ENCODE data around the gene IGLL5.
"Not testable (repeated sequence)": the region's sequence is repeated elsewhere in the genome, so short reads cannot be mapped to it uniquely, and the experiment has no call there.

IGLL5 gene

DNA sequence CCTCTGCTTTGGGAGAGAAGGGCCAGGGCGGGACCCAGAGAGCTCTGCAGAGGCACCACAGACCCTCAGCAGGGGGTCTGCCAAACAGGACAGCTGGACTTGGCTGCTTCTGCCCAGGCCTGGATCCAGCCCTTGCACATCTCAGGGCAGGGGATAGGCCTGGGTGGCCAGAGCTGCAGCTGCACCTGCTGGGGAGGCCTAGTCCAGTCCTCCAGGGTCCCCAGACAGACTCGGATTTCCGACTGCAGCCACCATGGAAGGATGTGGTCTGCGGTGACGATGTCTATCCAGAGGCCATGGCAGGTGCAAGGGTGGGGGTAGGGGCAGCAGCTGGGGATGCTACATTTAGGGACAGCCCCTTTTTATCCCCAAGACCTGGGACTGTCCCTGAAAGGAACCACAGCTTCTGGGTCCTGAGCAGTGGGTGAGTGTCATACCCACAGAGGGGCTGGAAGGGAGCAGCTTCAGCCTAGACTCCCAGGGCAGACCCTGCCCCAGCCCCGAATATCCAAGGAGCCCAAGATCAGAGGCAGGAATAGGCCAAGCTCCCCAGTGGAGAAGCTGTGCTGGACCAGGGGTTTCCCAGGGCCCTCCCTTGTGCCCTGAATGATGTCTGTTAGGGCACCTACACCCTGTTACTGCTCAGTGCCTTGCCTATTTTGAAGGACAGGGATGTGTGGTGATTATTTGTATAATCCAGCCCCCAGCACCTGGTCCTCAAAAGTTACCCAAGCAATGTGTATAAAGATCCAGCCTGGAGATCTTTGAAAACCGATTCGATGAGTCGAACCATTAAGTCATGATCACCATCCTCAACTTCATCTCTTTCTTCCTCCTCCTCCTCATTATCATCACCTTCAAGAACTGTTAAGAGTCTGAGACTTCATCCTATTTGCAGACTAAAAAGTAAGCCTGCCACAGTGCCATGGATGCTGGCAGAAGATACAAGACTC lies 2.5 kb upstream of the IGLL5 start:
- DNase-seq = no peak

DNA sequence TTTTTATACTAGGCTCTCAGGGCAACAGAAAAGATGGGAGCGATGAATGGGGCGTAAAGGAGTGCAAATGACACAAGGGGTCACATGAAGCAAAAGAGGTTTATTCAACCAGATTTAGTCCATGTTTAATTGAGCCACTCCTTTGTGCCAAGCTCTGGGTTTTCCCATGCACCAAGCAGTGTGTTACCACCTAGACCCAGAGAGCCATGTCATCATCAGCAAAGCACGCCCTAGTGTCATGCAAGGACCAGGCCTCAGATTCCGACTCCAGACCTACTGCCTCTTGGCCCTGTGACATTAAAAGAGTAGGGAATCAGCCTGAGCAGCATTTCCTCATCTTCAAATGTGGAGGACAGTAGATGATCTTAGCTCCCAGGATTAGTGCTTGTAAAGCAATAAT lies 1.1 kb upstream of the IGLL5 start:
- DNase-seq = no peak

- no peak for DNase-seq
These were observed 1.1 kb downstream of the IGLL5 start for GRCh38 chr22:22888571-22889353.

GRCh38 chr22:22890085-22890484 lies 2.5 kb downstream of the IGLL5 start:
- DNase-seq = no peak

- DNase-seq = no peak
These were observed 3.6 kb downstream of the IGLL5 start for GRCh38 chr22:22891139-22891621.

GRCh38 chr22:22892096-22893052 lies 4.8 kb downstream of the IGLL5 start:
- DNase-seq = no peak

GRCh38 chr22:22893077-22893805 lies 5.6 kb downstream of the IGLL5 start:
- DNase-seq = no peak

DNA sequence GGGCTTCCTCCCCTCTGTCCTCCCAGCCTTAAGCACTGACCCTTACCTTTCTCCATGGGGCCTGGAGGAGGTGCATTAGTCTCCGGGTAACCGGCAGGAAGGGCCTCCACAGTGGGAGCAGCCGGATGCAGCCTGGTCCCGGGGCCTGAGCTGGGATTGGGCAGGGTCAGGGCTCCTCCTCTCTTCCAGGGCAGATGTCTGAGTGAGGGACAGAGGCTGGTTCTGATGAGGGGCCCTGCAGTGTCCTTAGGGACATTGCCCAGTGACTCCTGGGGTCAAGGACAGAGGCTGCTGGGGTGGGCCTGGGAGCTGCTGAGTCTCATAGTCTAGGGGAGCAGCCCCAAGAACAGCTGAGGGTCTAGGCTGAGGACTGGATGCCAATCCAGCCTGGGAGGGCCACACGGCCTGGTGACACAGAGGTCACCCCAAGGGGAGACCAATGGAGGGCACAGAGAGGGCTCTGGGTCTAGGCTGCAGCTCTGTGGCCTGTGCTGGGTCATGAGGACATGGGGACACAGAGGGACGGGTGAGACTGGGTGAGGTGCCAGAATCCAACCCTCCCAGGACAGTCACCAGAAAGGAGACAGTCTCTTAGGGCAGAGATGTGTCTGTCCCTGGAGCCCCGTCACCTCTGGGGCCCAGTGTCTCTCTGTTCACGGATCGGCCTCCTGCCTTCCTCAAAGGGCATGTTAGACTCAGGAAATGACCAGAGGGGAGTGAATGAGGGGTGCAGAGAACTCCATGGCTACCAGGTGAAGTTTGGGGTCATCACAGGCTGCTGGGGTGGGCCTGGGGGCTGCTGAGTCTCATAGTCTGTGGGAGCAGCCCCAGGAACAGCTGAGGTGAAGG lies 6.5 kb downstream of the IGLL5 start:
- DNase-seq = no peak

GRCh38 chr22:22894740-22895731 lies 7.4 kb downstream of the IGLL5 start:
- no peak for DNase-seq

DNA sequence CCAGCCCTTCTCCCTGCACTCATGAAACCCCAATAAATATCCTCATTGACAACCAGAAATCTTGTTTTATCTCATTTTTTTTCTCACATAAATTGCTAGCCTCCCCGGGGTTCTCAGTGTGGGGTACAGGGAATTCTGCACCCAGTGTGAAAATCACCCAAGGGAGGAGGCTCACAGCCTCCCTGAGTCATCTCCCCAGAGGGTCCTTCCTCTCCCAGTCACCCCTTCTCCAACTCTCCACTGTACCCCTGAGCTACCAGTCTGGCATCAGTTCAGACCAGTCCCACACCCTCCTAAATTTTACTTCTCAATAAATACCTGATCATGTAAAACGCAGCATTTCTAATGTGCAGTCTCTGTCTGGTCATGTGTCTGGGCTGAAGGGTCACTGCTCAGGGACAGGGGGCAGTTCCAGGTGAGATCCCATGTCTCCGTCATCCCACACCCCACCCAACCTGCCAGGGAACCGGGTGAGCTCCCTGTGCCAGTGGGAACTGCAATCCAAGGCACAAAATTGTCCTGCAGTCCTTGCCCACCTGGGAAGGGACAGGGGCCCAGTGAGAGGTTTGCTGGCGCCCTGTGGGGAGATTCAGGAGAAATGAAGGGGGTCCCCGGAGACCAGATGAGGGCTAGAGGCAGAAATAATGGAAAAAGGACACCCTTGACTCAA lies 8.3 kb downstream of the IGLL5 start:
- no peak for DNase-seq

DNA sequence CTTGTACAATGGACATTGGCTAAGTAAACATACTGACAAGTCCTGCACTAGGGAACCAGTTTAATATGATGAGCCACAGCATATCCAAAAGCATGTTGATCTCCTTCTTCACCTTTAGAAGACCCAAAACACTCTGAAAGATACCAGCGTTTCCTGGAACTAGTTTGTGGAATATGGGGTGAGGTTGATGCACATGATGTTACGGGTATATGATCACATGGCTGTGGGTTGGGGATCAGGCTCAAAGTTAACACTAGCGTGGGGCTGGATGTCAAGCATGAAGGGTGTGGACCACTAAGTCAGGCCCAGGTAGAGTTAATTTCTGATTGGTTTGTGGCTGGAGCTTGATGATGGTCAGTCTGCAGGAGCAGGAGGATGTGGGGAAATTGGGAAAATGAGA lies 9.0 kb downstream of the IGLL5 start:
- DNase-seq = no peak

DNA sequence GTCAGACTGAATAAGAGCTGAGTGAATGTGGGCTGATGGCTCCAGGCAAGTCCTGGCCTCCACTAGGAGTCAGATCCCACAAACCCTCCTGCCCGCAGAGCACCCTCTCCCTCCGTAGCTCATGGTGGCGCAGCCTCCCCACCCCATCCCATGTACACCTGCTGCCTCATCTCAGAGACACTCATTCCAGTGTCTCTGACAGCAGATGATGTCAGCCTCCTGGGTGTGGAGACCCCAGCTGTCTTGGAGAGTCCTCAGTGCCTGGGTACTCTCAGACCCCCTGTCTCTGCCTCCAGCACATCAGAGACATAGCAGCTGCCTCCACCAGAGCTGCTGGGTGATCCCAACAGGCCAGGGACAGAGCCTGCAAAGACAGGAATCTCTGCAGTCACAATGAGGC lies 9.5 kb downstream of the IGLL5 start:
- no peak for DNase-seq

GRCh38 chr22:22897947-22898346 lies 10.3 kb downstream of the IGLL5 start:
- DNase-seq = no peak

DNA sequence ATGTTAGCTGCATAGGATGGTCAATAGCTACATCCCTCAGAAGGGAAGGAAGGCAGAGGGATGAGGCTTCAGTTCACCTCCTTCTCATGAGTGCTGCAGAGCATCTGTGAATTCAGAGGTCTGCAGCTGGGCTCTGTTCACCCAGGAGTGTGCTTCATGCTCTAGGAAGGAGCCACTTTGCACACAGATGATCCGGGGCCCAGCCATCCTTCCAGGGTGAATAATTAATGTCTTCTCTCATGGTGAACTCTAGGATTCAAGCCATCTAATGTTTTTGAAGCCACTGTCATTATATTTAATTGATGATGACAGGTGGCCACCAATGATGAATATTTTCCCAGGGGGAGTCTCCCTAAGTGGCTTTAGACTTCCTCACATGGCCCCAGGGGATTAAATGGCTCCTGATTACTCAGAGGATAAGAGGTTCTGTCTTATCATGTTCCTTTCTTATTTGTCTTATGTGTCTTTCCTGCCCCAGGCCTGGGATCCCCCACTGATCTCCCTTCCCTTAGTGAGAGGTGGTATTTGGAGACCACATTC lies 10.9 kb downstream of the IGLL5 start:
- not testable (repeated sequence) for DNase-seq

DNA sequence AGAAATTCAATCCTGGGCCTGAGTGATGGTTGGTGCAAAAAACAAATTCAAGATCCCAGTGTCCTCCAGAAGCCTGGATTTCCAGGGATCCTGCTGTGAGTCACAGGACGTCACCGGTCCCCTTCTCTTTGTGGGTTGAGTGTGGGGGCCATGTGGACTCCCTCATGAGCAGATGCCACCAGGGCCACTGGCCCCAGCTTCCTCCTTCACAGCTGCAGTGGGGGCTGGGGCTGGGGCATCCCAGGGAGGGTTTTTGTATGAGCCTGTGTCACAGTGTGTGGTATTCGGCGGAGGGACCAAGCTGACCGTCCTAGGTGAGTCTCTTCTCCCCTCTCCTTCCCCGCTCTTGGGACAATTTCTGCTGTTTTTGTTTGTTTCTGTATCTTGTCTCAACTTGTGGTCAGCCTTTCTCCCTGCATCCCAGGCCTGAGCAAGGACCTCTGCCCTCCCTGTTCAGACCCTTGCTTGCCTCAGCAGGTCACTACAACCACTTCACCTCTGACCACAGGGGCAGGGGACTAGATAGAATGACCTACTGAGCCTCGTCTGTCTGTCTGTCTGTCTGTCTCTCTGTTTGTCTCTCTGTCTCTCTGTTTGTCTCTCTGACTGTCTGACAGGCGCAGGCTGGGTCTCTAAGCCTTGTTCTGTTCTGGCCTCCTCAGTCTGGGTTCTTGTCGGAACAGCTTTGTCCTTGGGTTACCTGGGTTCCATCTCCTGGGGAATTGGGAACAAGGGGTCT lies 11.9 kb downstream of the IGLL5 start:
- DNase-seq = not testable (repeated sequence)

DNA sequence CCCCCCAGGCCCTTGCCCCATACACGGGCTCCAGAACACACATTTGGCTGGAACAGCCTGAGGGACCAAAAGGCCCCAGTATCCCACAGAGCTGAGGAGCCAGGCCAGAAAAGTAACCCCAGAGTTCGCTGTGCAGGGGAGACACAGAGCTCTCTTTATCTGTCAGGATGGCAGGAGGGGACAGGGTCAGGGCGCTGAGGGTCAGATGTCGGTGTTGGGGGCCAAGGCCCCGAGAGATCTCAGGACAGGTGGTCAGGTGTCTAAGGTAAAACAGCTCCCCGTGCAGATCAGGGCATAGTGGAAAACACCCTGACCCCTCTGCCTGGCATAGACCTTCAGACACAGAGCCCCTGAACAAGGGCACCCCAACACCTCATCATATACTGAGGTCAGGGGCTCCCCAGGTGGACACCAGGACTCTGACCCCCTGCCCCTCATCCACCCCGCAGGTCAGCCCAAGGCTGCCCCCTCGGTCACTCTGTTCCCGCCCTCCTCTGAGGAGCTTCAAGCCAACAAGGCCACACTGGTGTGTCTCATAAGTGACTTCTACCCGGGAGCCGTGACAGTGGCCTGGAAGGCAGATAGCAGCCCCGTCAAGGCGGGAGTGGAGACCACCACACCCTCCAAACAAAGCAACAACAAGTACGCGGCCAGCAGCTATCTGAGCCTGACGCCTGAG lies 13.1 kb downstream of the IGLL5 start:
- DNase-seq = not testable (repeated sequence)

DNA sequence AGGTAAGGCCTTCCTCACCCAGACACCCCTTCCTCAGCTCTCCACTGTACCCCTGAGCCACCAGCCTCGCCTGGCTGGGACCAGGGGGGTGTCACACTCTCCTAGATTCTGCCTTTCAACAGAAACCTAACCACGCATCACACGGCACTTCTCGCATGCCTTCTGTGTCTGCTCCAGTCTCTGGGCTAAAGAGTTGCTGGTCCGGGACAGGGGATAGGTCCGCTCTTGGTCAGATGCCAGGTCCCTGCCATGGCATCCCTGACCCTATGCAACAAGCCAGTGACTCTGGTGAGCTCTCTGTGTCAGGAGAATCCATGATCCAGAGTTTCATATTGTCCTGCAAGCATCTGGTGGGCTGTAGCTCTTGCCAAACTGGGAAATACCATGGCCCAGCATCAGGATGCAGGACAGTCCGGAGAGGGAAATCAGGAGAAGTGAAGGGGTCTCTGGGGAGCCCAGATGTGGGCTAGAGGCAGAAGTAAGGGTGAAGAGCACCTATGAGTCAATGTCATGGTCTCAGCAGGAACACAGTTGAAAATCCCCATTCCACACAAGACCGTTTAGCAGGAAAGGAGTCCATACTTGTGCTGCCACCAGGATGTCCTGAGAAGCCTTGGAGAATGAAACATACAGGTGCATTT lies 14.1 kb downstream of the IGLL5 start:
- no peak for DNase-seq

Data from OCI-M1 (cell line).